ENCODE data around the gene PRMT7. TPM values are rescaled to one million over a fixed set of nuclear protein-coding genes. Genes with fewer than 3 reads are reported as not detected.

PRMT7 gene
- total and polyA plus RNA-seq, 8 donors = 11.6 to 47.9 (median 17.9) TPM

GRCh38 chr16:68338326-68339119, 27.7 kb downstream of the PRMT7 start:
- DNase-seq = no peak
- intact Hi-C loops (cut with DNase I) = no loop called here
- FAIRE-seq = no peak

DNA sequence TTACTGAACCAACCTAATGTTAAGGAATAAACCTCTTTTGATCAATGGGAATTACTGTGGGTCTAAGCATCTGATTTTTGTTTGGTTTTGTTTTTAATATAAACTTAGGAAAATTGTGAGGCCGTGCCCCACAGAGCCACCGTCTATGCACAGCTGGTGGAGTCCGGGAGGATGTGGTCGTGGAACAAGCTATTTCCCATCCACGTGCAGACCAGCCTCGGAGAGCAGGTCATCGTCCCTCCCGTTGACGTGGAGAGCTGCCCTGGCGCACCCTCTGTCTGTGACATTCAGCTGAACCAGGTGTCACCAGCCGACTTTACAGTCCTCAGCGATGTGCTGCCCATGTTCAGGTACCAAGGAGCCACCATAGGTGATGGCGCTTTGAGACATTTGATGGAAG, 28.4 kb downstream of the PRMT7 start:
- H3K4me1 ChIP-seq = no peaks in the 10 kb centered on the region
- H3K36me3 ChIP-seq = peaks cover 0 to 31% (median 24%) of the 10 kb centered on the region in 3 donors
- H3K27me3 ChIP-seq = no peaks in the 10 kb centered on the region
- H3K27ac ChIP-seq = no peak overlapping the region
- ATAC-seq (no peak), FAIRE-seq (no peak), DNase-seq (no peak)
- 93 to 95% methylated on average over 13 of the region's 13 CpGs for WGBS, 2 donors
- no peaks in the 10 kb centered on the region for H3K9me3 ChIP-seq
- no peak overlapping the region for H3K4me3 ChIP-seq
- TF ChIP-seq, protein P1, sequence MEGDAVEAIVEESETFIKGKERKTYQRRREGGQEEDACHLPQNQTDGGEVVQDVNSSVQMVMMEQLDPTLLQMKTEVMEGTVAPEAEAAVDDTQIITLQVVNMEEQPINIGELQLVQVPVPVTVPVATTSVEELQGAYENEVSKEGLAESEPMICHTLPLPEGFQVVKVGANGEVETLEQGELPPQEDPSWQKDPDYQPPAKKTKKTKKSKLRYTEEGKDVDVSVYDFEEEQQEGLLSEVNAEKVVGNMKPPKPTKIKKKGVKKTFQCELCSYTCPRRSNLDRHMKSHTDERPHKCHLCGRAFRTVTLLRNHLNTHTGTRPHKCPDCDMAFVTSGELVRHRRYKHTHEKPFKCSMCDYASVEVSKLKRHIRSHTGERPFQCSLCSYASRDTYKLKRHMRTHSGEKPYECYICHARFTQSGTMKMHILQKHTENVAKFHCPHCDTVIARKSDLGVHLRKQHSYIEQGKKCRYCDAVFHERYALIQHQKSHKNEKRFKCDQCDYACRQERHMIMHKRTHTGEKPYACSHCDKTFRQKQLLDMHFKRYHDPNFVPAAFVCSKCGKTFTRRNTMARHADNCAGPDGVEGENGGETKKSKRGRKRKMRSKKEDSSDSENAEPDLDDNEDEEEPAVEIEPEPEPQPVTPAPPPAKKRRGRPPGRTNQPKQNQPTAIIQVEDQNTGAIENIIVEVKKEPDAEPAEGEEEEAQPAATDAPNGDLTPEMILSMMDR (IDR thresholded peaks at IDR 0.05) = no peak
- intact Hi-C loops (cut with DNase I) = no loop called here

More at GRCh38 chr16:68338326-68339119, 27.7 kb downstream of the PRMT7 start:
- TF ChIP-seq, protein P1 (IDR thresholded peaks at IDR 0.05) = no peak
- Histone ChIP-seq H3K4me3 (no peak overlapping the region), H3K4me1 (no peaks in the 10 kb centered on the region), H3K27me3 (no peaks in the 10 kb centered on the region), H3K9me3 (no peaks in the 10 kb centered on the region), H3K36me3 (peaks cover 0 to 31% (median 24%) of the 10 kb centered on the region in 3 donors), H3K27ac (no peak overlapping the region)
- ATAC-seq = no peak
- 91 to 95% methylated on average over 16 of the region's 16 CpGs for WGBS, 2 donors

- Histone ChIP-seq H3K9me3 (no peaks in the 10 kb centered on the region), H3K4me3 (no peak overlapping the region), H3K27ac (no peak overlapping the region), H3K36me3 (peaks cover 0 to 47% (median 17%) of the 10 kb centered on the region in 3 donors), H3K4me1 (no peaks in the 10 kb centered on the region), H3K27me3 (no peaks in the 10 kb centered on the region)
- FAIRE-seq = no peak
- intact Hi-C loops (cut with DNase I) = no loop called here
- WGBS, 2 donors = 87 to 92% methylated on average over 7 of the region's 7 CpGs
- ATAC-seq = no peak
- TF ChIP-seq, protein P1 (IDR thresholded peaks at IDR 0.05) = no peak
- no peak for DNase-seq
These were observed 31.8 kb downstream of the PRMT7 start for GRCh38 chr16:68342620-68343019.

GRCh38 chr16:68343137-68343536, 32.3 kb downstream of the PRMT7 start:
- intact Hi-C loops (cut with DNase I) = no loop called here
- no peak for DNase-seq
- TF ChIP-seq, protein P1 (IDR thresholded peaks at IDR 0.05) = no peak
- H3K4me3 ChIP-seq = no peak overlapping the region
- no peaks in the 10 kb centered on the region for H3K4me1 ChIP-seq
- no peak overlapping the region for H3K27ac ChIP-seq
- no peak for ATAC-seq
- no peaks in the 10 kb centered on the region for H3K9me3 ChIP-seq
- H3K36me3 ChIP-seq = peaks cover 0 to 44% (median 19%) of the 10 kb centered on the region in 3 donors
- FAIRE-seq = no peak
- no peaks in the 10 kb centered on the region for H3K27me3 ChIP-seq
- WGBS, 2 donors = 90 to 91% methylated on average over 7 of the region's 7 CpGs

DNA sequence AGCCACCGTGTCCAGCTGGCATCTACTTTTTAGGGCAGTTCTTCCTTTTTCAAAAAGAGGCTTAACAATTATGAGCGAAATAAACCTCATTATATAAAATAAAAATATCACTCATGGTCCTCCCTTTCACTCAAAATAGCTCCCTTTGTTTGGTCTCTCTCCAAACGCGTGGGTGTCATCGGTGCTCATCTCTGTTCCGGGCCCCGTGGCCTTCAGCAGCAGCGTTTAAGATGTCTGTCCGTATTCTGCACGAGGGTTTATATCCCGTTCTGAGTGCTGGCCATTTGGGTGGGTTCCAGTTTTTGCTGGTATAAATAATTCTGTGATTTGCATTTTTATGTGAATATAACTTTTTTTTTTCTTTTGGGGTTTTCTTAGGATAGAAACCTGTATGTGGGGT, 33.4 kb downstream of the PRMT7 start:
- Histone ChIP-seq H3K4me1 (no peaks in the 10 kb centered on the region), H3K36me3 (peaks cover 0 to 42% (median 14%) of the 10 kb centered on the region in 3 donors), H3K27ac (no peak overlapping the region), H3K9me3 (no peaks in the 10 kb centered on the region), H3K4me3 (no peak overlapping the region), H3K27me3 (no peaks in the 10 kb centered on the region)
- 64 to 67% methylated on average over 11 of the region's 11 CpGs for WGBS, 2 donors
- DNase-seq (no peak), ATAC-seq (no peak), FAIRE-seq (no peak)
- TF ChIP-seq, protein P1 (IDR thresholded peaks at IDR 0.05) = no peak
- intact Hi-C loops (cut with DNase I) = no loop called here

Data from pancreas (tissue), 10 donors.